Measurements from ENCODE around the gene CEP112.

- TF ChIP-seq REST (IDR thresholded peaks at IDR 0.05; ENCODE audit: borderline replicate concordance) (no peak), POLR2AphosphoS5 (IDR thresholded peaks at IDR 0.05) (no peak), SMC3 (conservative IDR thresholded peaks at IDR 0.05; ENCODE audit: poor library complexity) (no peak), CTCF (IDR thresholded peaks at IDR 0.05; ENCODE audit: poor library complexity, severe bottlenecking) (no peak), EZH2 (IDR thresholded peaks at IDR 0.05; ENCODE audit: borderline replicate concordance, insufficient read depth, low read length, poor library complexity, severe bottlenecking) (no peak), TAF1 (IDR thresholded peaks at IDR 0.05; ENCODE audit: low read depth) (no peak), EP300 (conservative IDR thresholded peaks at IDR 0.05; ENCODE audit: poor library complexity, severe bottlenecking) (no peak)
Observed at GRCh38 chr17:65797809-65798208, 394.1 kb downstream of the CEP112 start.

All from neural cell (in vitro differentiated cells).